K562 (cell line): ENCODE results near the gene H2BK1. TPM values are rescaled to one million over a fixed set of nuclear protein-coding genes. Genes with fewer than 3 reads are reported as not detected.
A peak's percentile ranks its signal among the peaks of the same experiment; 100 is the strongest.

Experiments
- CTBP1 ChIP-seq: fragments of 450-650 bp; IDR thresholded peaks from 2 replicates; pipeline ENCODE4 v1.6.1; 2016; ENCODE audit warnings: borderline replicate concordance
- ELF4 ChIP-seq: fragments of 450-650 bp; formaldehyde crosslinking; IDR thresholded peaks from 2 replicates; pipeline ENCODE4 v1.4.0; 2022; ENCODE audit warnings: missing genetic modification characterization
- FOXJ2 ChIP-seq: fragments of 200-800 bp; sonication (Bioruptor generic); IDR thresholded peaks from 2 replicates; pipeline ENCODE4 v1.6.1; 2016; ENCODE audit warnings: missing genetic modification characterization, missing compliant biosample characterization
- PHB2 ChIP-seq: fragments of 450-650 bp; IDR thresholded peaks from 2 replicates; pipeline ENCODE4 v1.6.1; 2017; ENCODE audit warnings: low read depth
- SMARCA4 ChIP-seq: fragments of 450-650 bp; IDR thresholded peaks from 2 replicates; pipeline ENCODE4 v1.6.1; 2016
- TARDBP ChIP-seq: fragments of 450-650 bp; IDR thresholded peaks from 2 replicates; pipeline ENCODE4 v1.6.1; 2016
- TCF3 ChIP-seq: sonication (generic); formaldehyde crosslinking; IDR thresholded peaks from 2 replicates; pipeline ENCODE4 v1.4.0; 2020; ENCODE audit warnings: mild to moderate bottlenecking, missing genetic modification reagents
- ZFX ChIP-seq: sonication (generic); formaldehyde crosslinking; IDR thresholded peaks from 2 replicates; pipeline ENCODE4 v1.8.0; 2022; ENCODE audit warnings: mild to moderate bottlenecking, missing genetic modification reagents, moderate library complexity
- ZKSCAN1 ChIP-seq: fragments of 150-350 bp; IDR thresholded peaks from 2 replicates; pipeline ENCODE4 v1.6.1; 2016; ENCODE audit warnings: low read depth, low read length
- ZNF551 ChIP-seq: fragments of 250-450 bp; sonication (Bioruptor Pico); IDR thresholded peaks from 2 replicates; pipeline ENCODE4 v1.5.0; 2021; ENCODE audit warnings: mild to moderate bottlenecking, moderate library complexity
- polyA plus RNA-seq, 8 experiments: library from polyadenylated mRNA; depleted of rRNA in 4 of 8; stranded (reverse) in 5 of 8; unstranded in 3 of 8; fragments of >200 nt; fragmentation: Nextera tagmentation in 2 of 8; fragmentation: Illumina TruSeq in 1 of 8; extraction: Ambion mirVana in 2 of 8; extraction: Trizol in 1 of 8; gene quantifications; 2 replicates each; pipeline versions ENCODE4 v1.2.1 to v1.2.3, GENCODE V29; 2011 to 2014; ENCODE audit warnings: inconsistent platforms in 1 of 8, missing spikeins in 1 of 8
- total RNA-seq, 7 experiments: library from RNA; depleted of rRNA in 6 of 7; stranded (reverse); fragments of >200 nt in 6 of 7; fragmentation: Illumina TruSeq in 2 of 7; extraction: Trizol in 2 of 7; gene quantifications; 2 replicates each; pipeline versions ENCODE4 v1.2.1 to v1.2.3, GENCODE V29; 2011 to 2021; ENCODE audit warnings: low replicate concordance in 1 of 7
- TF ChIP-seq, protein P1 (sequence below): IDR thresholded peaks from 3 replicates; pipeline ENCODE4 v1.6.1; 2011; ENCODE audit warnings: borderline replicate concordance, mild to moderate bottlenecking, moderate library complexity; ENCODE audit not compliant: insufficient read length; ENCODE audit errors: extremely low read depth
- TF ChIP-seq, protein P2 (sequence below), 2 experiments: fragments of 450-650 bp in 1 of 2; sonication (generic) in 1 of 2; formaldehyde crosslinking; conservative IDR thresholded peaks; 2 replicates each; pipeline versions ENCODE4 v1.4.0 to v1.8.1; 2020 to 2022; ENCODE audit warnings: mild to moderate bottlenecking in 1 of 2, missing genetic modification reagents in 1 of 2
- TF ChIP-seq, protein P3 (sequence below): fragments of 250-450 bp; sonication (Bioruptor Pico); IDR thresholded peaks from 2 replicates; pipeline ENCODE4 v1.8.0; 2022; ENCODE audit warnings: moderate library complexity, mild to moderate bottlenecking, inconsistent platforms
- TF ChIP-seq, protein P4 (sequence below): fragments of 450-650 bp; IDR thresholded peaks from 2 replicates; pipeline ENCODE4 v1.6.1; 2016; ENCODE audit warnings: low read depth

The H2BK1 gene
- total and polyA plus RNA-seq, 9 of the 15 experiments (the other 6 are each of a cell fraction or from before 2014, with no cell fraction given): not detected

DNA sequence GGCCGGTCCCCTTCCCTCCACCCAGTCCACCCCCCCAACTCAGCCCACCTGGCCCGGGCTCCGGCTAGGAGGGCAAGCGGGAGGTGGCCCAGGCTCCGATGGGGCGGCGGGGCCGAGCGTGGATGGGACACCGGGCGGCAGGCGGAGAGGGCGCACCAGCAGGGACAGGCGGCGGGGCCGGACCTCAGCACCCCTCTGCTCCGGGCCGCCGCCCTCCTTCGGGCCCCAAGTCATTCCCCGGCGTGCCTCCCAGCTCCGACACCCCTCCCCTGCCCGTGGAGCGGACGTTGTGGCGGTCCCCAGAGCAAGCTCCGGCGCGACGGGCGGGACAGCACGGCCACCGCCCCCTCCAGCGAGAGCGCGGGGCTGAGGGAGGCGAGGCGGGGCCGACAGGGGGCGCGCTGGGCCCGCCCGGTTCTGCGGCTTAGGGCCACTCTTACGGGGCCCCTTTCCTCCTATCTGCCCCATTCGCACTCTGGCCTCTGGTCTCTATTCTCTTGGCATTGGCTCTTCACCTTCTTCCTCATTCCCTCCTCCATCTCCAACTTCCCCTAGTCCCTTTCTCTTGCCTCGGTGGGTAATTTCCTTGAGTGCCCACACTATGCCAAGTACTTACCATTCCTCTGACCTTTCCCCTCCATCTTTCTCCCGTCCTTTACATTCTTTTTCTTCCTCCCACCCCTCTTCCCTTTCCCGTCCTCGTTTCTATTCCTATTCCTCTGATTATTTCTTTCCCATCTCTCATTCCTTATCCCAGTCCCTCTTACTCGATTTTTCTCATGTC lies 42.1 kb downstream of the H2BK1 start (continued):
- TF ChIP-seq, protein P1, sequence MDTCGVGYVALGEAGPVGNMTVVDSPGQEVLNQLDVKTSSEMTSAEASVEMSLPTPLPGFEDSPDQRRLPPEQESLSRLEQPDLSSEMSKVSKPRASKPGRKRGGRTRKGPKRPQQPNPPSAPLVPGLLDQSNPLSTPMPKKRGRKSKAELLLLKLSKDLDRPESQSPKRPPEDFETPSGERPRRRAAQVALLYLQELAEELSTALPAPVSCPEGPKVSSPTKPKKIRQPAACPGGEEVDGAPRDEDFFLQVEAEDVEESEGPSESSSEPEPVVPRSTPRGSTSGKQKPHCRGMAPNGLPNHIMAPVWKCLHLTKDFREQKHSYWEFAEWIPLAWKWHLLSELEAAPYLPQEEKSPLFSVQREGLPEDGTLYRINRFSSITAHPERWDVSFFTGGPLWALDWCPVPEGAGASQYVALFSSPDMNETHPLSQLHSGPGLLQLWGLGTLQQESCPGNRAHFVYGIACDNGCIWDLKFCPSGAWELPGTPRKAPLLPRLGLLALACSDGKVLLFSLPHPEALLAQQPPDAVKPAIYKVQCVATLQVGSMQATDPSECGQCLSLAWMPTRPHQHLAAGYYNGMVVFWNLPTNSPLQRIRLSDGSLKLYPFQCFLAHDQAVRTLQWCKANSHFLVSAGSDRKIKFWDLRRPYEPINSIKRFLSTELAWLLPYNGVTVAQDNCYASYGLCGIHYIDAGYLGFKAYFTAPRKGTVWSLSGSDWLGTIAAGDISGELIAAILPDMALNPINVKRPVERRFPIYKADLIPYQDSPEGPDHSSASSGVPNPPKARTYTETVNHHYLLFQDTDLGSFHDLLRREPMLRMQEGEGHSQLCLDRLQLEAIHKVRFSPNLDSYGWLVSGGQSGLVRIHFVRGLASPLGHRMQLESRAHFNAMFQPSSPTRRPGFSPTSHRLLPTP: no peak
- TF ChIP-seq TARDBP (peak; percentile 81), ZKSCAN1 (no peak), SMARCA4 (peak; percentile 50; the same call in 1 of the 2 replicates), FOXJ2 (tag) (no peak), PHB2 (peak; percentile 81), ZNF551 (CRISPR knock-in tag) (no peak), ELF4 (CRISPR knock-in tag) (peak; percentile 51; the same call in 1 of the 2 replicates), CTBP1 (peak; percentile 87), ZFX (CRISPR knock-in tag) (no peak), TCF3 (CRISPR knock-in tag) (no peak)
- TF ChIP-seq, protein P2, sequence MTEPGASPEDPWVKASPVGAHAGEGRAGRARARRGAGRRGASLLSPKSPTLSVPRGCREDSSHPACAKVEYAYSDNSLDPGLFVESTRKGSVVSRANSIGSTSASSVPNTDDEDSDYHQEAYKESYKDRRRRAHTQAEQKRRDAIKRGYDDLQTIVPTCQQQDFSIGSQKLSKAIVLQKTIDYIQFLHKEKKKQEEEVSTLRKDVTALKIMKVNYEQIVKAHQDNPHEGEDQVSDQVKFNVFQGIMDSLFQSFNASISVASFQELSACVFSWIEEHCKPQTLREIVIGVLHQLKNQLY (CRISPR knock-in tag; conservative IDR thresholded peaks at IDR 0.05): no peak
- TF ChIP-seq, protein P3, sequence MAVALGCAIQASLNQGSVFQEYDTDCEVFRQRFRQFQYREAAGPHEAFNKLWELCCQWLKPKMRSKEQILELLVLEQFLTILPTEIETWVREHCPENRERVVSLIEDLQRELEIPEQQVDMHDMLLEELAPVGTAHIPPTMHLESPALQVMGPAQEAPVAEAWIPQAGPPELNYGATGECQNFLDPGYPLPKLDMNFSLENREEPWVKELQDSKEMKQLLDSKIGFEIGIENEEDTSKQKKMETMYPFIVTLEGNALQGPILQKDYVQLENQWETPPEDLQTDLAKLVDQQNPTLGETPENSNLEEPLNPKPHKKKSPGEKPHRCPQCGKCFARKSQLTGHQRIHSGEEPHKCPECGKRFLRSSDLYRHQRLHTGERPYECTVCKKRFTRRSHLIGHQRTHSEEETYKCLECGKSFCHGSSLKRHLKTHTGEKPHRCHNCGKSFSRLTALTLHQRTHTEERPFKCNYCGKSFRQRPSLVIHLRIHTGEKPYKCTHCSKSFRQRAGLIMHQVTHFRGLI (CRISPR knock-in tag): no peak
- TF ChIP-seq, protein P4, sequence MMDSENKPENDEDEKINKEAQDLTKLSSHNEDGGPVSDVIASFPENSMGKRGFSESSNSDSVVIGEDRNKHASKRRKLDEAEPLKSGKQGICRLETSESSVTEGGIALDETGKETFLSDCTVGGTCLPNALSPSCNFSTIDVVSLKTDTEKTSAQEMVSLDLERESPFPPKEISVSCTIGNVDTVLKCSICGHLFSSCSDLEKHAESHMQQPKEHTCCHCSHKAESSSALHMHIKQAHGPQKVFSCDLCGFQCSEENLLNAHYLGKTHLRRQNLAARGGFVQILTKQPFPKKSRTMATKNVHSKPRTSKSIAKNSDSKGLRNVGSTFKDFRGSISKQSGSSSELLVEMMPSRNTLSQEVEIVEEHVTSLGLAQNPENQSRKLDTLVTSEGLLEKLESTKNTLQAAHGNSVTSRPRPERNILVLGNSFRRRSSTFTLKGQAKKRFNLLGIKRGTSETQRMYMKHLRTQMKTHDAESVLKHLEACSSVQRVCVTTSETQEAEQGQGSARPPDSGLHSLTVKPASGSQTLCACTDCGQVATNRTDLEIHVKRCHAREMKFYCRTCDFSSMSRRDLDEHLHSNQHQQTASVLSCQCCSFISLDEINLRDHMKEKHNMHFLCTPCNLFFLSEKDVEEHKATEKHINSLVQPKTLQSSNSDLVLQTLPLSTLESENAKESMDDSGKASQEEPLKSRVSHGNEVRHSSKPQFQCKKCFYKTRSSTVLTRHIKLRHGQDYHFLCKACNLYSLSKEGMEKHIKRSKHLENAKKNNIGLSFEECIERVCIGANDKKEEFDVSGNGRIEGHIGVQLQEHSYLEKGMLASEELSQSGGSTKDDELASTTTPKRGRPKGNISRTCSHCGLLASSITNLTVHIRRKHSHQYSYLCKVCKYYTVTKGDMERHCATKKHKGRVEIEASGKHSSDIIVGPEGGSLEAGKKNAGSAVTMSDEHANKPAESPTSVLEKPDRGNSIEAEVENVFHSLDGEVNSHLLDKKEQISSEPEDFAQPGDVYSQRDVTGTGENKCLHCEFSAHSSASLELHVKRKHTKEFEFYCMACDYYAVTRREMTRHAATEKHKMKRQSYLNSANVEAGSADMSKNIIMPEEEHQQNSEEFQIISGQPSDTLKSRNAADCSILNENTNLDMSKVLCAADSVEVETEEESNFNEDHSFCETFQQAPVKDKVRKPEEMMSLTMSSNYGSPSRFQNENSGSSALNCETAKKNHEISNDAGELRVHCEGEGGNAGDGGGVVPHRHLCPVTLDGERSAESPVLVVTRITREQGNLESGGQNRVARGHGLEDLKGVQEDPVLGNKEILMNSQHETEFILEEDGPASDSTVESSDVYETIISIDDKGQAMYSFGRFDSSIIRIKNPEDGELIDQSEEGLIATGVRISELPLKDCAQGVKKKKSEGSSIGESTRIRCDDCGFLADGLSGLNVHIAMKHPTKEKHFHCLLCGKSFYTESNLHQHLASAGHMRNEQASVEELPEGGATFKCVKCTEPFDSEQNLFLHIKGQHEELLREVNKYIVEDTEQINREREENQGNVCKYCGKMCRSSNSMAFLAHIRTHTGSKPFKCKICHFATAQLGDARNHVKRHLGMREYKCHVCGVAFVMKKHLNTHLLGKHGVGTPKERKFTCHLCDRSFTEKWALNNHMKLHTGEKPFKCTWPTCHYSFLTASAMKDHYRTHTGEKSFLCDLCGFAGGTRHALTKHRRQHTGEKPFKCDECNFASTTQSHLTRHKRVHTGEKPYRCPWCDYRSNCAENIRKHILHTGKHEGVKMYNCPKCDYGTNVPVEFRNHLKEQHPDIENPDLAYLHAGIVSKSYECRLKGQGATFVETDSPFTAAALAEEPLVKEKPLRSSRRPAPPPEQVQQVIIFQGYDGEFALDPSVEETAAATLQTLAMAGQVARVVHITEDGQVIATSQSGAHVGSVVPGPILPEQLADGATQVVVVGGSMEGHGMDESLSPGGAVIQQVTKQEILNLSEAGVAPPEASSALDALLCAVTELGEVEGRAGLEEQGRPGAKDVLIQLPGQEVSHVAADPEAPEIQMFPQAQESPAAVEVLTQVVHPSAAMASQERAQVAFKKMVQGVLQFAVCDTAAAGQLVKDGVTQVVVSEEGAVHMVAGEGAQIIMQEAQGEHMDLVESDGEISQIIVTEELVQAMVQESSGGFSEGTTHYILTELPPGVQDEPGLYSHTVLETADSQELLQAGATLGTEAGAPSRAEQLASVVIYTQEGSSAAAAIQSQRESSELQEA: 0 out of 2 replicates have a peak, but pooled peaks have one; percentile 44
